Neuronal stem cell (in vitro differentiated cells): ENCODE results near the gene MACROD2.

Source experiments
- DNase-seq: peaks from one replicate; pipeline ENCODE4 v3.0.0-alpha.2; 2013; ENCODE audit warnings: low spot score
- H2AFZ ChIP-seq: one replicate; pipeline ENCODE4 v1.6.1; 2013; ENCODE audit warnings: mild to moderate bottlenecking, low read length, inconsistent platforms
- H2AK5ac ChIP-seq: 2 replicates; pipeline ENCODE4 v1.6.1; 2013; ENCODE audit warnings: low read depth, mild to moderate bottlenecking, inconsistent platforms, low read length, moderate library complexity, mixed read lengths
- H2BK120ac ChIP-seq: 2 replicates; pipeline ENCODE4 v1.6.1; 2013; ENCODE audit warnings: low read depth, mild to moderate bottlenecking, inconsistent platforms, low read length, moderate library complexity, mixed read lengths
- H2BK12ac ChIP-seq: one replicate; pipeline ENCODE4 v1.6.1; 2013; ENCODE audit warnings: low read length, inconsistent platforms
- H2BK15ac ChIP-seq: 2 replicates; pipeline ENCODE4 v1.6.1; 2013; ENCODE audit warnings: mild to moderate bottlenecking, low read length, inconsistent platforms, mixed read lengths
- H2BK5ac ChIP-seq: one replicate; pipeline ENCODE4 v1.6.1; 2013; ENCODE audit warnings: inconsistent platforms, mild to moderate bottlenecking, low read length, moderate library complexity
- H3K14ac ChIP-seq: one replicate; pipeline ENCODE4 v1.6.1; 2013; ENCODE audit warnings: low read length, inconsistent platforms
- H3K18ac ChIP-seq: 2 replicates; pipeline ENCODE4 v1.6.1; 2013; ENCODE audit warnings: low read length, inconsistent platforms
- H3K23ac ChIP-seq: 2 replicates; pipeline ENCODE4 v1.6.1; 2013; ENCODE audit warnings: low read depth, mild to moderate bottlenecking, mixed read lengths, low read length, inconsistent platforms; ENCODE audit not compliant: poor library complexity
- H3K27ac ChIP-seq: replicated peaks from 3 replicates; pipeline ENCODE4 v1.5.1; 2013; ENCODE audit warnings: low read length, inconsistent platforms
- H3K27me3 ChIP-seq, 3 experiments: 2 replicates each; pipeline ENCODE4 v1.6.1; 2013; ENCODE audit warnings: low read length in 3 of 3, mild to moderate bottlenecking in 2 of 3, inconsistent platforms in 1 of 3, low read depth in 1 of 3, mixed read lengths in 1 of 3, moderate library complexity in 1 of 3; ENCODE audit not compliant: control insufficient read depth in 3 of 3, insufficient read depth in 3 of 3
- H3K36me3 ChIP-seq, 2 donors: replicated peaks in 1 of 2; 2 replicates each; pipeline ENCODE4 v1.6.1; 2013; ENCODE audit warnings: low read length in 2 of 2; ENCODE audit not compliant: control insufficient read depth in 2 of 2, insufficient read depth in 2 of 2
- H3K4ac ChIP-seq: 2 replicates; pipeline ENCODE4 v1.6.1; 2013; ENCODE audit warnings: inconsistent platforms, mild to moderate bottlenecking, low read length, moderate library complexity
- H3K4me1 ChIP-seq, 2 donors: 1 replicate in 1 of 2; 2 replicates in 1 of 2; pipeline ENCODE4 v1.6.1; 2013; ENCODE audit warnings: low read length in 2 of 2, low read depth in 1 of 2; ENCODE audit not compliant: control insufficient read depth in 2 of 2, insufficient read depth in 1 of 2
- H3K4me2 ChIP-seq: one replicate; pipeline ENCODE4 v1.6.1; 2013; ENCODE audit warnings: mild to moderate bottlenecking, low read length, inconsistent platforms; ENCODE audit not compliant: insufficient read depth, poor library complexity, severe bottlenecking
- H3K4me3 ChIP-seq, 2 donors: 2 replicates each; pipeline ENCODE4 v1.5.1; 2013; ENCODE audit warnings: low read length in 2 of 2, mild to moderate bottlenecking in 2 of 2, inconsistent platforms in 1 of 2, moderate library complexity in 1 of 2
- H3K79me1 ChIP-seq: one replicate; pipeline ENCODE4 v1.6.1; 2013; ENCODE audit warnings: low read depth, mild to moderate bottlenecking, inconsistent platforms, low read length, moderate library complexity
- H3K9ac ChIP-seq: one replicate; pipeline ENCODE4 v1.6.1; 2013; ENCODE audit warnings: mild to moderate bottlenecking, low read depth, low read length, inconsistent platforms; ENCODE audit not compliant: poor library complexity
- H3K9me3 ChIP-seq, 2 donors: replicated peaks in 1 of 2; 2 replicates each; pipeline versions ENCODE3 to v1.6.1; 2013; ENCODE audit warnings: low read length in 2 of 2, mild to moderate bottlenecking in 2 of 2, inconsistent platforms in 1 of 2, low read depth in 1 of 2, mixed read lengths in 1 of 2, moderate library complexity in 1 of 2; ENCODE audit not compliant: control insufficient read depth in 2 of 2, insufficient read depth in 1 of 2
- H4K8ac ChIP-seq: one replicate; pipeline ENCODE4 v1.6.1; 2013; ENCODE audit warnings: low read depth, mild to moderate bottlenecking, inconsistent platforms, low read length, moderate library complexity
- H4K91ac ChIP-seq: one replicate; pipeline ENCODE4 v1.6.1; 2013; ENCODE audit warnings: low read length, low read depth, mild to moderate bottlenecking, inconsistent platforms; ENCODE audit not compliant: poor library complexity
- WGBS, 2 donors: extraction: QIAGEN DNeasy Blood & Tissue Kit; methylation state at CpG; one replicate each; pipeline ENCODE4 v1.1.7; 2013; ENCODE audit warnings: missing lambda C conversion rate in 2 of 2, mixed read lengths in 1 of 2; ENCODE audit not compliant: insufficient read length in 2 of 2, insufficient replicate concordance in 1 of 2; ENCODE audit errors: extremely low coverage in 2 of 2; 5-methylcytosine and 5-hydroxymethylcytosine counted together

The MACROD2 gene

DNA sequence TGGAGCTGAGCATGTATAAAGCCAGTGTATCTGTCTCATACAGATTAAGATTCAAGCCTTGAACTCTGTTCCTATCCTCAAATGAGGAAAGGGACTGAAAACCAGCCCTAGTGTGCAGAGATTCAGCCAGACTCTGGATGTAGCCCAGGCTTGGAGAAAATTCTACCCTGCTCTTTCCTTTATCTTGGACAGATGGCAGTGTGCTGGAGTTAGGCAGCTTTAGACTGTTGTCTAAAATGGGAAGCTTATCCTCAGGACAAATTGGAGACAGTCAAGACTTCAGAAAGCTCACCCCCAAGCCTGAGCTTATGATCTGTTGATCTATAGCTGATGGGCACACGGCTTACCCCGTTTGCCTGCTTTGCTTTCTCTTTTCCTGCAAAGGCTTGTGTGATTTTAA, 1520.4 kb downstream of the MACROD2 start:
- H4K8ac ChIP-seq, result peak overlapping the region; percentile 24
- peaks cover 0 to 2% (median 0%) of the 10 kb centered on the region in 3 experiments for H3K27me3 ChIP-seq
- H3K27ac ChIP-seq, result no peak overlapping the region
- H3K4me1 ChIP-seq, result no peaks in the 10 kb centered on the region
- H3K23ac ChIP-seq, result no peak overlapping the region
- no peak overlapping the region for H3K4me3 ChIP-seq
- no peak overlapping the region for H3K18ac ChIP-seq
- no peak overlapping the region for H3K14ac ChIP-seq
- H2BK15ac ChIP-seq, result no peak overlapping the region
- no peaks in the 10 kb centered on the region for H3K9me3 ChIP-seq
- H2BK120ac ChIP-seq, result no peak overlapping the region
- no peak overlapping the region for H2AFZ ChIP-seq
- no peak overlapping the region for H3K4me2 ChIP-seq
- H3K4ac ChIP-seq, result no peak overlapping the region
- no peak overlapping the region for H3K9ac ChIP-seq
- no peak overlapping the region for H2BK12ac ChIP-seq
- WGBS, 2 donors, result no CpG with 5 or more reads among the region's 2 CpGs
- no peaks in the 10 kb centered on the region for H3K36me3 ChIP-seq
- H2BK5ac ChIP-seq, result no peak overlapping the region
- H4K91ac ChIP-seq, result no peak overlapping the region
- H3K79me1 ChIP-seq, result no peaks in the 10 kb centered on the region
- DNase-seq, result no peak
- no peak overlapping the region for H2AK5ac ChIP-seq

DNA sequence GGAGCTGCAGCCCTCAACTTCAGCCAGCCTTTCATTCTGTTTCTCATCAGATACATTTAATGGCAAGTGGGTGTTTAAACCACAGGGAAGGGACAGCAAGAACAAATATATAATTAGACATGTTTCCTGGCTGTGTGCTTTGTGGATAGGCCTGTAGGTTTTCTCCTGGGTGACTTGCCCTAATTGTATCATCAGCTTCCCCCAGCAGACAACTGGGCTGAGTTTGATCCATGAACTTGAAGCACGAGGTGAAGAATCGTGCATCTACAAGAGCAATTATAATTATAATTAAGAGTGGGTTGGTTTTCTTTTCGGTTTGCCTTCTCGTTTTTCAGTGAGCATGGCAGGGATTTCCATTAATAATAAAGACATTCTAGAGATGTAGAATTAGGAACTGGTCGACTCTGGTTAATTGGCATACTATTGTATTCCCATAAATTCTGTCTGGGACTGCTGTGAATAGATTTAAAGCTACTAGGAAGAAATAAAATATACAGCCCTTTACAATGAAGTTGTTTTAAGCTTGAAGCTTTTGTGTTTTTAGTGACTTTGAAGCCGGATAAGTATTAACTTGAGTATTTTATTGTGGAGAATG, 1525.7 kb downstream of the MACROD2 start:
- no peak overlapping the region for H3K4me2 ChIP-seq
- no peaks in the 10 kb centered on the region for H3K36me3 ChIP-seq
- no peaks in the 10 kb centered on the region for H3K79me1 ChIP-seq
- no peak overlapping the region for H3K23ac ChIP-seq
- no peak overlapping the region for H2BK15ac ChIP-seq
- H3K9me3 ChIP-seq, result no peaks in the 10 kb centered on the region
- H2BK5ac ChIP-seq, result no peak overlapping the region
- H3K18ac ChIP-seq, result no peak overlapping the region
- H2AFZ ChIP-seq, result no peak overlapping the region
- no peak overlapping the region for H3K9ac ChIP-seq
- no peak overlapping the region for H4K8ac ChIP-seq
- no peak overlapping the region for H2AK5ac ChIP-seq
- no peak overlapping the region for H4K91ac ChIP-seq
- no peak for DNase-seq
- H3K4me3 ChIP-seq, result no peak overlapping the region
- no peak overlapping the region for H2BK120ac ChIP-seq
- no peak overlapping the region for H3K4ac ChIP-seq
- H3K4me1 ChIP-seq, result peaks cover 0 to 4% of the 10 kb centered on the region in 2 donors
- H2BK12ac ChIP-seq, result no peak overlapping the region
- H3K14ac ChIP-seq, result no peak overlapping the region
- H3K27me3 ChIP-seq, result peaks cover 0 to 2% (median 0%) of the 10 kb centered on the region in 3 experiments
- no CpG with 5 or more reads among the region's 6 CpGs for WGBS, 2 donors
- no peak overlapping the region for H3K27ac ChIP-seq

DNA sequence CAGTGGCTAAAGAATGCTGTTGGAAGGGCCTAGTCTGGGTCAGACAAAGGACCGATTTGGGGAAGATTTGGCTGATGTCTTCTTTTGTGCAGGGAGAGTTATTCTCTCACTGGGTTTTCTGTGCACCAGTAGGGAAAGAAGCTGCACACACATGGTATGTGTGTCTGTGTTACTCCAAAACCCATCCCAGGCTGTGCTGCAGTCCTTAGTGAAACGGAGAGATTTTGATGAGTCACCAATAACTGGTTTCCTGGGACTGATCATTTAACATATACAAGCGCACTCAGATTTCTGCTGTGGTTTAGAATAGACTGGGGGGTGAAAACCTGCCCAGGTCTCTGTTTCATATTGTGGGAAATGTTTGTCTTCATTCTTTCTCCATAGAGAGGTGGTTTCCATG, 1528.1 kb downstream of the MACROD2 start:
- DNase-seq, result no peak
- no peak overlapping the region for H2BK15ac ChIP-seq
- H3K9me3 ChIP-seq, result no peaks in the 10 kb centered on the region
- no peak overlapping the region for H3K4ac ChIP-seq
- WGBS, 2 donors, result no CpG with 5 or more reads among the region's 3 CpGs
- no peak overlapping the region for H3K4me2 ChIP-seq
- H3K27me3 ChIP-seq, result no peaks in the 10 kb centered on the region
- H3K23ac ChIP-seq, result no peak overlapping the region
- no peak overlapping the region for H4K8ac ChIP-seq
- H2BK120ac ChIP-seq, result no peak overlapping the region
- no peaks in the 10 kb centered on the region for H3K36me3 ChIP-seq
- no peak overlapping the region for H3K14ac ChIP-seq
- peak overlapping the region; percentile 54 for H2AFZ ChIP-seq
- no peak overlapping the region for H4K91ac ChIP-seq
- no peak overlapping the region for H3K9ac ChIP-seq
- H2BK5ac ChIP-seq, result no peak overlapping the region
- no peak overlapping the region for H2BK12ac ChIP-seq
- no peak overlapping the region for H3K18ac ChIP-seq
- peaks cover 0 to 4% of the 10 kb centered on the region in 2 donors for H3K4me1 ChIP-seq
- H3K4me3 ChIP-seq, result no peak overlapping the region
- H3K79me1 ChIP-seq, result no peaks in the 10 kb centered on the region
- no peak overlapping the region for H3K27ac ChIP-seq
- H2AK5ac ChIP-seq, result no peak overlapping the region

DNA sequence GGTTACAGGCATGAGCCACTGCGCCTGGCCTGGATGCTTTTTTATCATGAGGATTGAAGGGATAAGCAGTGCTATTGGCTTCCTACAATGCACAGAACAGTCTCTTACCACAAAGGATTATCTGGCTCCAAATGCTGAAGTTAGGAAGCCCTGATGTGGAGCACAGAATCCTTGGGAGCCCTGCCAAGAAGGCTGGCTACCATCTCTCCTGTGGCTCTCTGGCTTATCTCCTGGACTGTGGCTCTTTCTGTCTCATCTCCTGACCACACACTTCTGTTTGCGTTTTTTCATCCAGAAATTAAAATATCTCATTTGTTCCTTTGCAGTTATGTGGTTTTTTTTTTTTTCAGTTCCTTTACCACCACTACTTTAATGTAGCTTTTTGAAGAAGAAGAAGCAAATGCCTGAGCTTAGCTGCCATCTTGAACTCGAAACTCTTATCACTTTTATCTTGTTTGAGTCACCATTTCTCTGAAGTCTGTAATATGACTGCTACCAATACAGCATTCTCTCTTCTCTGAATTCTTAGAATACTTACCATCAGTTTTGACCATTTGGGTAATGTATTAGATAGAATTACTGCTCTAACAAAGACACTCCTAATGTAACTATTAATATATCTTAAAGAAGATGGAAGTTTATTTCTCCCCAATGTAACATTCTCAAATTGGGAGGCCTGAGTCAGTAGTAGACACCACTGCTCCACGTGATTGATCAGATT, 1533.2 kb downstream of the MACROD2 start:
- Histone ChIP-seq H3K4me2 (no peak overlapping the region), H2BK12ac (no peak overlapping the region), H3K4me1 (no peaks in the 10 kb centered on the region), H2BK15ac (no peak overlapping the region), H2BK120ac (no peak overlapping the region), H3K9ac (no peak overlapping the region), H3K27me3 (no peaks in the 10 kb centered on the region), H3K36me3 (no peaks in the 10 kb centered on the region), H3K9me3 (no peaks in the 10 kb centered on the region), H3K27ac (no peak overlapping the region), H3K14ac (no peak overlapping the region), H2AFZ (peak overlapping the region; percentile 4), H3K79me1 (no peaks in the 10 kb centered on the region), H4K8ac (no peak overlapping the region), H3K4ac (no peak overlapping the region), H3K4me3 (no peak overlapping the region), H3K18ac (no peak overlapping the region), H2BK5ac (no peak overlapping the region), H4K91ac (no peak overlapping the region), H3K23ac (no peak overlapping the region), H2AK5ac (no peak overlapping the region)
- no CpG with 5 or more reads among the region's 4 CpGs for WGBS, 2 donors
- no peak for DNase-seq
